Measurements from ENCODE around the gene ACKR2.

Gene ACKR2
- total RNA-seq = 0 to 0.46 (median 0.09) reads per million in 18 experiments

DNA sequence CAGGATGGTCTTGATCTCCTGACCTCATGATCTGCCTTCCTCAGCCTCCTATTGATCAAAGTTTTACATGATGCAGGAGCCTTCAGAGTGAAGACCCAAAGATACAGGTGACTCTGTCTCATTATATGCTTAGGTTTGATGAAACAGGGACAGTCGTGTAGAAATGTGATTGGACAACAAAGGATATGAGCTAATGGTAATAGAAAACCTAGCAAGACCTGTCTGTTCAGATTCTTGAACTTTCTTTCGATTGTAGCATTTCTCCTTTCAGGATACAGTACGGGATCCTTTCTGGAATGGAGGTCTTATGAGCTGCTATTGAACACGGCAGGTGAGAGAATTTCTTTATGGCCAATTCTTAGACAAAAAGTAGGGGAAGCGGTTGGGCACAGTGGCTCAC is at the start of gene ACKR2:
TSS of gene ACKR2 (plus strand) at position 244 of the 400 bp plus-strand sequence. CDS start 55,058 bp downstream, outside the sequence.
- no peak for DNase-seq

- DNase-seq = peak; percentile 92 to 93
These were observed 47.1 kb upstream of the ACKR2 start for GRCh38 chr3:42762046-42762724.

- no peak for DNase-seq
These were observed 46.2 kb upstream of the ACKR2 start for GRCh38 chr3:42763021-42763420.

GRCh38 chr3:42764115-42764514 is 45.1 kb upstream of the ACKR2 start:
- no peak for DNase-seq

- DNase-seq = peak; percentile 54 to 68
These were observed 44.5 kb upstream of the ACKR2 start for GRCh38 chr3:42764561-42765295.

DNA sequence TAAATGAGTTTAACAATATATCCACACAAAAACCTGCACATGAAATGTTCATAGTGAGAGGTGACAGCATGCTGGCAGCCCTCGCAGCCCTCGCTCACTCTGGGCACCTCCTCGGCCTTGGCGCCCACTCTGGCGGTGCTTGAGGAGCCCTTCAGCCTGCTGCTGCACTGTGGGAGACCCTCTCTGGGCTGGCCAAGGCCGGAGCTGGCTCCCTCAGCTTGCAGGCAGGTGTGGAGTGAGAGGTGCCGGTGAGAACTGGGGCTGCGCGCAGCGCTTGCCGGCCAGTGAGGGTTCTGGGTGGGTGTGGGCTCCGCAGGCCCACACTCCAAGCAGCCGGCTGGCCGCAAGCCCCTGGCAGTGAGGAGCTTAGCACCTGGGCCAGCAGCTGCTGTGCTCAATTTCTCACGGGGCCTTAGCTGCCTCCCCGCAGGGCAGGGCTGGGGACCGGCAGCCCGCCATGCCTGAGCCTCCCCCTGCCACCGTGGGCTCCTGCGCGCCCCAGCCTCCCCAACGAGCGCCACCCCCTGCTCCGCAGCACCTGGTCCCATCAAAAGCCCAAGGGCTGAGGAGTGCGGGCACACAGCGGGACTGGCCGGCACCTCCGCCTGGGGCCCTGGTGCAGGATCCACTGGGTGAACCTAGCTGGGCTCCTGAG is 39.6 kb upstream of the ACKR2 start:
- no peak for DNase-seq

DNA sequence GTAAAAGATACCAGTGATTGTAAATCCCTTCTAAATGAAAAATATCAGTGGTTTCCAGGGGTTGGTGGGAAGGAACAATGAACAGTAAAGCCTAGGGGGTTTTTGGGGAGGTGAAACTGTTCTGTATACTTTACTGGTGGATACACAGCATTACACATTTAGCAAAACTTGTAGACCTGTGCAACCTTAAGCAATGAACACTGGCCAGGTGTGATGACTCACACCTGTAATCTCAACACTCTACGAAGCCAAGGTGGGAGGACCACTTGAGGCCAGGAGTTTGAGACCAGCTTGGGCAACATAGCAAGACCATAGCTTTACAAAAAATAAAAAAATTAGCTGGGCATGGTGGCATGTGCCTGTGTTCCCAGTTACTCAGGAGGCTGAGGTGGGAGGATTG is 38.0 kb upstream of the ACKR2 start:
- no peak for DNase-seq

DNA sequence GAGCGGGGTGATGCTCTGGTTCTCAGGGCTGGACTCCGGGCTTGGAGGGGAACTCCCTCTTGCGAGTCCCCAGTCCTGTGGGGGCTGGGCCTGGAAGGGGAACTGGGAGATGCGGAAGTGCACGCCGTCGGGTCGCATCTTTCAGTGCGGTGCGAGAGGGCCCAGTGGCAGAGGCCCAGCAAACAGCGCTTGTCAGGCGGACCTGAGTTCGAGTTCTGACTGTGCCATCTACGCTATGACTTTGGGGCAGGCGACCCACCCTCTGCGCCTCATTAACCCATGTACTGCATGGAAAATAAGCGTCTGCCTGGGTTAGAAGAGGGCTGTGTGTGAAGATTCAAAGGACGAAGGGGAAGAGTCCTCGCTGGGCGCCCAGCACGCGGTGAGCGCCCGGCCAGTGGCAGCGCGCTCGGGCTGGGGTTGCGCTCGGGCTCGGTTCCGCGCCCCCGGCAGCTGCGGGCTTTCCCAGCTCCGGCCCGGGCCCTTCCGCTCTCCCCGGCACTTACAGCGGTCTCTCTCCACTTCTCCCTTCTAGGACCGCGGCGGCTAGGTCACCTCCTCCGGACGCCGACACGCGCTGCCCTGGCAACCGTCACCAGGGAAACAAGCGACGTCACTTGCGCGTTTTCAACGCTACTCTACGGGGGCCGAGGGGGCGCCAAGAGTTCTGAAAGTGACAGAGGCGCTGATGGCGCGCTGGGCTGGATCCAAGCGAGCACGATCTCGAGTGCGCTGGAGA is 36.4 kb upstream of the ACKR2 start, which contains the start of gene CCDC13:
TSS of gene CCDC13 (minus strand) at position 584 of the 739 bp plus-strand sequence. CDS start 14,908 bp downstream, outside the sequence.
- peak; percentile 97 to 98 for DNase-seq

DNA sequence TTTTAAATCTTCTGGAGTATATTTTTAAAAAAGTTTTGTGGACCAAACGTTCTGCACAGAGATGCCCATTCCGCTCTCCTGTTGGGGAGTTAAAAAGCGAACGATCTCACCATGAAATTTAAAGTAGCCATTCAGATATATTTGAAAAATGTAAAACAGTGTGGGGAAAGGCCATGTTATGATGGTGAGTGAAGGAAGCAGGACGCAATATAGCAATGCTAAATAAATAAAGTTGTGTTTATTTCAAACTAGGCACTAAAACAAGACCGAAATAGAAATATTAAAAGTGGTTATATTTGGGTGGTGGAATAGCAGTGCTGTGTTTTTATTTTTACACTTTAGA is 35.9 kb upstream of the ACKR2 start:
- DNase-seq = no peak

- no peak for DNase-seq
These were observed 30.6 kb upstream of the ACKR2 start for GRCh38 chr3:42778644-42779043.

DNA sequence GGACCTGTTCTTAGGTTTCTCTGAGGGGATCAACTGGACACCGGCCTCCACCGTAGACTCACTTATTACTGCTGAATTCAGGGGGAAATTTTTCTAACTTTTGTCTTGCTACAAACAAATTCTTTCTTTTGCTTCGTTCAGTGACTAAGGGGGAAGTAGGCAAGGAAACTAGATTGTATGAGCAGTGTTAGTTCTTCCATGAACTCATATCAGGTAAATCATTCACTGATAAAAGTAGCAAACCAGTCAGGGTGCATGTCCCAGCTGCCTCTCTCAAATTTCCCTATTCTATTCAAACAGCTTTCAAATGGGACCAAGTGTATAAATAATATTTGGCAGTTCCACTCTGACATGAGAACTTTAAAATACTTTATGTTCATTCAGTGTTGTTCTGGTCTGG is 28.8 kb upstream of the ACKR2 start:
- DNase-seq = no peak

GRCh38 chr3:42780892-42781700 is 28.1 kb upstream of the ACKR2 start:
- peak; percentile 68 to 82 for DNase-seq

DNA sequence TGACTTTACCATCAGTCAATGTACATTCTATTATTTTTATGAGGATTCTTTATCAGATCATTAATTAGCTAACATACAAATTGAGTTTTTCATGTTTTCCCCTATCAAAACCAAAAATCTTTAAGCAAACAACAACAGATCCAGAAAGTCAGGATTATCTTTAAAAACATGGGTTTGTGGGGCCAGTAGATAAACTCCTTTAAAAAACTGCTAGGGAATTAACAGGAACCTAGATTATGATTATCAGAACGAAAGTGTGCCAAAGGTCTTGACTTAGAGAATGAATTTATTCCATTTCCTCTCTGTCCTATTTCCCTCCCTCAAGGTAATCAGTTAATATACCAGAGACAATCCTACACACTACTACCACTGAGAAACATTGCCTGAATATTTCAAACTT is 23.0 kb upstream of the ACKR2 start:
- DNase-seq = no peak

GRCh38 chr3:42786631-42787030 is 22.6 kb upstream of the ACKR2 start:
- DNase-seq = no peak

- no peak for DNase-seq
These were observed 18.5 kb upstream of the ACKR2 start for GRCh38 chr3:42790714-42791229.

GRCh38 chr3:42795621-42796181 is 13.5 kb upstream of the ACKR2 start:
- no peak for DNase-seq

- DNase-seq = no peak
These were observed 12.8 kb upstream of the ACKR2 start for GRCh38 chr3:42796332-42796885.

- DNase-seq = no peak
These were observed 9.9 kb upstream of the ACKR2 start for GRCh38 chr3:42799376-42799775.

DNA sequence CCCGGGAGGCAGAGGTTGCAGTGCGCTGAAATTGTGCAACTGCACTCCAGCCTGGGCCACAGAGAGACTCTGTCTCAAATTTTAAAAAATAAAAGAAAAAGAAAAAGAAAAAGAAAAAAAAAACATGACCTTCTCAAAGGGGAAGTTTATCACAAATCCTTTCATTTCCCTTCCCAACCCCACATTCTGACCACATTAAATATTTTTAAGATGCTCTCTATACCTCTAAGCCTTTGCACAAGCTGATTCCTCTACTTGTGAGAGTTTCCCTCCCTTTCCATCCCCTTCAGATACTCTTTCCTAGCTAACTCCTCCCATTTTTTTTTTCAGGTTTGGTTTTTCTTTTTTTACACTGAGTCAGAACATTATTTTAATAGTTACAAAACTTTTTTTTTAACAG is 9.0 kb upstream of the ACKR2 start:
- DNase-seq = no peak

GRCh38 chr3:42801048-42801620 is 8.1 kb upstream of the ACKR2 start:
- DNase-seq = no peak

DNA sequence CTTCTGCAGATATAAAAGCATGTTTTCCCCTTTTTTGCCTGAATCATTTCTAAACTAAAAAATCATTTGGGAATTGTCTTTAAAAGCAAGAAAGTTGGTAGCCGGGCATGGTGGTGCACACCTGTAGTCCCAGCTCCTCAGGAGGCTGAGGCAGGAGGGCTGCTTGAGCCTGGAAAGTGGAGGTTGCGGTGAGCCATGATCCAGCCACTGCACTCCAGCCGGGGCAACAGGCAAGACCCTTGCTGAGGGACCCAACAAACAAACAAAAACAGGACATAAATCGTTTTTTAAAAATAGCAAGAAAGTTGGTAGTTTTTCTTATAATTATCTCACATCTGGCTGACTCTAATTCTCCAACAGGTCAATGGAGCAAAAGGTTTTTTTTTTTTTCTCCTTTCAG is 7.5 kb upstream of the ACKR2 start:
- no peak for DNase-seq

Data from inflammatory macrophage (primary cell).